Esophagus squamous epithelium (tissue), 4 donors: ENCODE measurements around the gene HCN1.

Experiments
- CTCF ChIP-seq, 6 experiments: fragments of 450-650 bp in 4 of 6; fragments of 200-600 bp in 2 of 6; sonication (generic) in 2 of 6; IDR thresholded peaks; one replicate each; pipeline ENCODE4 v1.5.1; 2016 to 2019; ENCODE audit warnings: antibody characterized with exemption in 6 of 6, mild to moderate bottlenecking in 4 of 6, moderate library complexity in 4 of 6
- POLR2A ChIP-seq, 4 donors: fragments of 450-650 bp; IDR thresholded peaks; one replicate each; pipeline ENCODE4 v1.6.1; 2017; ENCODE audit warnings: antibody characterized with exemption in 4 of 4, mild to moderate bottlenecking in 4 of 4, moderate library complexity in 3 of 4

- TF ChIP-seq CTCF (IDR thresholded peaks at IDR 0.05) (no peak), POLR2A (IDR thresholded peaks at IDR 0.05) (no peak)
Observed at GRCh38 chr5:45335978-45336377, 360.2 kb downstream of the HCN1 start.
